ENCODE data around the gene PRSS22.

Gene PRSS22

DNA sequence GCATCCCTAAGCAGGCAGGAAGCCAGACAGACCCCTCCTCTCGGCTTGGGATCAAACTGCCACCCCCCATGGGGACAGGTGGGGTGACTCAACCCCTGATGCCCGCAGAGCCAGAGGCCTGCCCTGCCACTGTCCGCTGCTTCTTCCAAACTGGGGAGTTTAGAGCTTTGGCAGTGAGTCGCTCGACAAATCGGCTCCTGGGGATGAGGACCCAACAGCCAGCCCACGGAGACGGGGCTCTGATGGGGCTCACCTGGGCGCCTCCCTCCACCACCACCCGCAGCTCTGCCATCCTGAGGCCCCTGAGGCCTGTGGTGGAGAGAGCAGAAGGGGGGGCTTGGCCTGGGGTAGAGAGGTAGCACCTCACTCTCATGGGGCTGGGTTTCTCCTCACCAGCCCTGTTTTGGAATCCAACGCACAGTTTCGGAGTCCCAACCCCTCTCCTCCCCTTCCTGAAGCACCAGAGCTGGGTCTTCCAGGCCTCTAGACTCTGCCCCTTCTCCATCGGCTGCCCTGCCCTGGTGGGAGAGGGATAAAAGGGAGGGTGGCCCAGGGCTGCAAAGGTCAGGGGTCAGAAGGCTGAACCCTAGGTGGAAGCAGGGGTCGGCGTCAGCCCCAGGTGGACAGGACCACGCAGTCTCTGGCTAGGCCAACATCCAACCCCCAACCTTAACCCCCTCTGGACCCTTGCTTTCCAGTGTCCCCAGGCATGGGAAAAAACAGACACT lies 5.8 kb downstream of the PRSS22 start:
- DNase-seq (ENCODE audit: low read depth), result no peak

DNA sequence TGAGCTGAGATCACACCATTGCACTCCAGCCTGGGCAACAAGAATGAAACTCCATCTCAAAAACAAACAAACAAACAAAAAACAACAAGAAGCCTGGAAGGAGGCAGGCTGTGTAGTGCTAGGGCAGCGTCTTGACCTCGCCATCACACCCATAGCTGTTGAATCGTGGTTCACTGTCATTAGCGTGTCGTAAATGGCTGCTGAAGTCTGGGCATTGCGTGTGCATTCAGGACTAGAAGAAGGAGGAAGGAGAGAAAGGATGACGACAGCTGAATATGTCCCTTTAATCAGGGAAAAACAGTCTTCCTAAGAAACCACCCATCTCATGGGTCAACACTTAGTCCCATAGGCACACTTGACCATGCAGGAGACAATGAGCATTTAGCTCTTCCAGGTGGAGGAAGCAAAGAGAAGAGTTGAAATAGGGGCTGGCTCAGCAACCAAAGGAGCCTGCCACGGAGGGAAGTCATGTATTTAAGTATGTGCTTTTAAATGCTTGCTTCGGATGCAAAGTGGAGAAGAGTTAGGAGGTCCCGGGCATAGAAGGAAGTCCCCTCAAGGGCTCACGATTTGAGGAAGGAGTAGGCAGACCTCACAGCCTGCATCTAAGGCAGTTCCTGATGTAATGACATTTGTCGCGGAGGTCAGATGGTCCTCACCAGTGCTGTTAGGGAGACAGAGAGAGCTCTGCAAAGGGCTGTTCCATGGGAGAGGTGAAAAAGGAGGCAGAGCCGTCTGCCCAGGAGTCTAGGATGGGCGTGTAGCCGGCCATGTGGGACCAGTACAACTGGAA lies 8.8 kb downstream of the PRSS22 start:
- no peak for DNase-seq (ENCODE audit: low read depth)

- no peak for DNase-seq (ENCODE audit: low read depth)
Measured at GRCh38 chr16:2846511-2847310, 11.3 kb downstream of the PRSS22 start.

- DNase-seq (ENCODE audit: low read depth), result no peak
Measured at GRCh38 chr16:2845116-2845515, 12.9 kb downstream of the PRSS22 start.

GRCh38 chr16:2843526-2843925 lies 14.4 kb downstream of the PRSS22 start:
- DNase-seq (ENCODE audit: low read depth), result no peak

DNA sequence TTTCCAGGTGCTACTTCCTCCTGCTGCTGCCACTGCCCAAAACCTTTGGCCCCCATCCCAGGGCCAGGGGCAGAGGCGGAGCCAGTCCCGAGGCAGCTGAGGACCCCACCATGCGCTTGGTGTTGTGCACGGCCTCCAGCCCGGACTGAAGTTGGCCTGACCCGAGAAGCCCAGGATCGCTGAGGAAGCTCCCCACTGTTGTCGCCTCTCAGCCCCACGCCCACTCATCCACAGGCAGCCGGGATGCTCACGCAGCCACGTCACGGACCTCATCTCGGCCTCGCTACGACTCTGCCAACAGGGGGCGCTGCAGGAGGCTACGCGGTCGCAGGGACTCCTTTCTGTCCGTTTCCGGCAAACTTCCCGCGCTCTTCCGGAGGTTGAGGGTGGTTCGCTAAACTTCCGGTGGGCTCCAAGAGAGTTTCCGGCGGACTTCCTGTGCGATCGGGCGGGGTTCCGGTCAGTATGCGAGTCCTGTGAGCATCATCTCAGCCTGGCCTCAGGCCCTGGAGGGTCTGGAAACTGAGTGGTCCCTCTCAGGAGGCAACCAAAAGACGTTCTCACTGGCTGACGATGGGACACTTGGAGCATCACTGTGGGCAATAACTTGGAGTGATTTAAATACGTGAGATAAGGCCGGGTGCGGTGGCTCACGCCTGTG lies 15.5 kb downstream of the PRSS22 start:
- DNase-seq (ENCODE audit: low read depth), result peak; percentile 78

GRCh38 chr16:2841606-2842339 lies 16.2 kb downstream of the PRSS22 start:
- no peak for DNase-seq (ENCODE audit: low read depth)

DNA sequence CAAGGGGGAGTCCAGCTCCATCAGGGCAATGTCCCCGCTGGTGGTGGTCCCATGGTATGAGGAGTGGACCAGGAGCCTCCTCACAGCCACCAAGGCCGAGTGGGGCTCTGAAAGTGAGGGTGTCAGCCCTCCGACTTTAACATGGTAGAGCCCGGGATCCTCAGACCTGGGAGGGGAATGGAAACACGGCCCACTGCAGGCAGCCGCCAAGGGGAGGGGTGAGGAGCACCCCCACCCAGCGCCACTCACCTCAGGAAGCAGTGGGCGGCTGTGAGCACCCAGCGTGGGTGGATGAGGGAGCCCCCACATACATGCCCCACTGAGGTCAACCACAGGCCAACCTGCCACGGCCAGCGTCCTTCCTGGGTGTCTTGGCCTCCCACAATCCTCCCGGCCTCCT lies 17.1 kb downstream of the PRSS22 start:
- DNase-seq (ENCODE audit: low read depth), result no peak

DNA sequence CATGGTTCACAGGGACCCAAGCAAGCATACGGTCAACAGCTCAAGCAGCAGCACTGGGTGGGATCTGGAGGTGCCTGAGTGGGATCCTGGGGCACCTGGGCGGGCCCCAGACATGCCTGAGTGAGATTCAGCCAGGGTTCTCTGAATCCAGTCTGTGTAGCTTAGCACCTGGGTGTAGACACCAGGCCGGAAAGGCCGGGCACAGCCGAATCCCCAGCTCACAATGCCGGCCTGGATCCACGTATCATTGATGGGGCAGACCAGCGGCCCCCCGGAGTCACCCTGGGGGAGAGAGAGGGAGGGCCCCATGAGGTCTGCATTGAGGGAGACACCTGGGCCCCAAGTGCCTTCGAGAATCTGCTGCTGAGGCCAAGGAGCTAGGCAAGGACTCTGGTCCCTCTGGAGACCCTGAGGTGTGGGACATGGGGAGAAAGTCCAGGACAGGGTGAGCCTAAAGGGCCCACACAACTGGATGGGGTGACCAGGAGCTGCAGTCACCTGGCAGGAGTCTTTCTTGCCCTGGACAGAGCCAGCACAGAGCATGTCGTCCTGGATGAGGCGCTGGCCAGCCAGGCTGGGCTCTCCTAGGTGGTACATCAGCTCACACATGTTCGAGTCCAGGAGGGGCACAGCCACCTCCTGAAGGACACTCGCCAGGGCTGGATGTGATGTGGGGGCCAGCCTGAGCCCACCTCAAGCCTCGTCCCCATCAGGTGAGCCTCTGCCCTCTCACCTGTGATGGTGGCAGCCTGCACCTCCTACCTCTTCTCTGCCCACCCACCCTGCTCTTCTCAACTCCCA lies 18.1 kb downstream of the PRSS22 start:
- DNase-seq (ENCODE audit: low read depth), result no peak

DNA sequence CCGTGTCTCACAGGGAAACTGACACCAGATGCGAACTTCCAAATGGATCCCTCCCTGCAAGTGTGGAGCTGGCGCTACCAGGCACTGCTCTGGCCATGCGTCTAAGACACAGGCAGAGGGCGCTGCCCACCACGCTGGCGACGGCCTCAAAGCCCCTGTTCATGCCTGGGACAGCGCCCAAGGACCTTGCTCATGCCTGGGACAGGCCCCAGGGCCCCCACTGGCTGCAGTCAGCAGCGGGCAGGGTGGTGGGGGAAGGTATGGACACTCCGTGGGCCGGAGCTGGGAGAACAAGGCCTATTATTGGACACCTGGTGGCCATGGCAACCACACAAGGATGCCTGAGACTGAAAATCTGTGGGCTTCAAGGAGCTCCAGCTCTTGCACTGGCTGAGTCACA lies 19.0 kb downstream of the PRSS22 start:
- DNase-seq (ENCODE audit: low read depth), result no peak

DNA sequence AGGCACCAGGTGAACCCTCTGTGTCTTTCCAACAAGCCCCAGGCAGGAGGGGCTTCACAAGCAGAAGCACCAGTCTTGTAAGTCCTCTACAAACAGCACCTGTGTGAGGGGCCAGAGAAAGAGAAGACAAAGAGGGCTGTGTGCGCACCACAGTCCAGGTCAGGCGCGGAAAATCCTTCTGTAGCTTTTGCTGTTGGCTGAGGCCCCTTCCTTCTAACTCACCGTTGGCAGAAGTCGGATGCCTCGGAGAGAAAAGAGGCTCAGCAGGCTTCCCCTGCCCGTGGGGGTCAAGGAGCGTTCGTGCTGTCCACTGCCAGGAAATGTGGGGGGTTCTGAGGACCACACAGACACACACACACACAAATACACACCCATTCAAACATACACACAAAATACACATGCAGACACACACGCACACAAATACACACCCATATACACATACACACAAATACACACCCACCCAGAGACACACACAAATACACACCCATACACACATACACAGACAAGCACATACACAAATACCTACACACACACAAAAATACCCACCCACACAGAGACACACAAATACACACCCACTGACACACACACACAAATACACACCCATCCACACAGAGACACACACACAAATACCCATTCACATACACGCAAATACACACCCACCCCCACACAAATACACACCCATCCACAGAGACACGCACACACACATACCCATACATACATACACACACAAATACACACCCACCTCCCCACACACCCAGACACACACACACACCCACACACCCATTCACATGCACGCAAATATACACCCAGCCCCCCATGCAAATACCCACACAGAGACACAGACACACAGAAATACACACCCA lies 21.1 kb downstream of the PRSS22 start:
- no peak for DNase-seq (ENCODE audit: low read depth)

DNA sequence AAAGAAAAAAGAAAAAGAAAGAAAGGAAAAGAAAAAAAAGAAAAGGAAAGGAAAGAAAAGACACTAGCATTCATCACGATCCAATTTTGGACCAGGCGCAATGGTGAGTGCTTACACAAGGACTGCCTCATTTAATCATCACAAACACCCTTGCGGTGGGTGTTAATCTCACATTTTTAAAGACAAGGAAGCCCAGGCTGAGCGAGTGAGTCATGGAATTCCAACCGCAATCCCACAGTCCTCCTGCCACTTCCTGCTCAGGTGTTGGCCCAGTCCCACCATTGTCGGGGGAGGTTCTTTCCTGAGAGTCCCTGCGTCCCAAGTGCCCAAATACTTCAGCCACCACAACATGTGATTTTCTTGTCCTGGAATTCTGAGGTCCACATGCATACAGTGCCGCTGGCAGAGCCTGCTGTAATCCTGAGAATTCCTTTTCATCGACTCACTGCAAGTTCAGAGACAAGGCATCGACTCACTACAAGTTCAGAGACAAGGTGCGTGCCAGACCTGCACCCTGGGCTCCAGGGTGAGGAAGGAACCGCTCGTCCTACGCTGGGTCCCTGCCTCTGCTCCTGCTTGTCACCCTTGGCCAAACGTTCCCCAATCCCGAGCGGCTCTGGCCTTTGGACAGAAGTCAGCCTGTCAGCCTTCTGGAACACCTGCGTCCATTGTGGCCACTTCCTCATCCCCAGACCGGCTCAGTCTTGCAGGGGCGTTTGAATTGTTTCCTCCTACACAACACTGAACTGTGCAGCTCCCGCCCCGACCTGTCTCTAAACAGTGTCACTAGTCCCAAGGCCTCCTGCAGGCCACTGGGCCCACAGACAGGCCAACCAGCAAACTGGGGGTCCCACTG lies 22.1 kb downstream of the PRSS22 start:
- DNase-seq (ENCODE audit: low read depth), result no peak

GRCh38 chr16:2834968-2835367 lies 23.0 kb downstream of the PRSS22 start:
- DNase-seq (ENCODE audit: low read depth), result no peak

GRCh38 chr16:2833776-2834175 lies 24.2 kb downstream of the PRSS22 start:
- DNase-seq (ENCODE audit: low read depth), result no peak

GRCh38 chr16:2831203-2831602 lies 26.8 kb downstream of the PRSS22 start:
- DNase-seq (ENCODE audit: low read depth), result no peak

DNA sequence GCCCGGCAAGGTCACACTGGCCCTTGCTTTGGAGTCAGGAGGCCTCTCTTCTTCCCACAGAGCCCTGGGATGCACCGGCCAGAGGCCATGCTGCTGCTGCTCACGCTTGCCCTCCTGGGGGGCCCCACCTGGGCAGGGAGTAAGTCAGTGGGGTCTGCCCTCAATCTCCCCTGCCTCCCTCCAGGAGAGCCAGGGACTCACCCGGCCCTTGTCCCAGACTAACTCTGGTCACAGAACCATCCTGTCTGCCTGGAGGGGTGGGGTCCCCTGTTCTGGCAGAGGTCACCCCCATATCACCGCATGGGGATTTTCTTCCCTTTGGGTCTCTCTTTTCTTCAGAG lies 27.6 kb downstream of the PRSS22 start:
- DNase-seq (ENCODE audit: low read depth), result no peak

DNA sequence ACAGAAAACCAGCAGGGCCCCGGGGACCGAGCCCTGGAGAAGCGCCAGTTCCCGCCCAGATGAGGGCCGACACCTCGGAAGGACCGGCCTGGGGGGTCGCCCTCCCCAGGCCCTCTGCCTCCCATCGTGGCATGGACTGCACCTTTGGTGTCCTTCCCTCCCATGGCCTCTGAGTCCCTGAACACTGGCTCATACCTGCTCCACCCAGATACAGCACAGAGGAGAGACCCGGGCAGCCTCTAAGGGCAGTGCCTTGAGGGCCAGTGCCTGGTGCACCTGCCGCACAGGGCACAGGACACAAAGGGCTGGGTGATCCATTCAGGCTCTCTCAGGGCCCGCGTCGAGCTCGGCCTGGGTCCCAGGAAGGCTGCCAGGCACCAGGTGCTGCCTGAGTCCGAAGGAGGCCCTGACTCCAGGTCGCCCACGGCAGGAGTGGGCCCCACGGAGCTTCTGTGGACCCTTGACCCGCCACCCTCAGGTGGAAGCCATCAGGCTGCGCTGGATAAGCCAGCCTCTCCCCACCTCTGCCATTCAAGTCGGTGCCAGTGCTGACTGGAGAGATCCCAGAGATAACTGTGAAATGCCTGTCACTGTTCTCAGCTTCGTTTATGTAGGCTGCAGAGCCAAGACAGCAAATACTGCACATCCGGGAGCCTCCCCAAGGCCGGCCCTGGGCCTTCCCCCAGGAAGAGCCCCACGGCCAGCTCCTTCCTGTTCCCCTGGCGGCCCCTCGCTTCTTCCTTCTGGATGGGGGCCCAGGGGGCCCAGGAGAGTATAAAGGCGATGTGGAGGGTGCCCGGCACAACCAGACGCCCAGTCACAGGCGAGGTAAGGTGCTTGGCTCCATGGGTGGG lies 28.2 kb downstream of the PRSS22 start, which contains the start of gene ZG16B:
TSS of gene ZG16B (plus strand) at position 803 of the 854 bp plus-strand sequence. CDS start 139 bp downstream, outside the sequence.
- no peak for DNase-seq (ENCODE audit: low read depth)
